GM18498 (cell line): ENCODE data around the gene TIGD1.
A peak's percentile ranks its signal among the peaks of the same experiment; 100 is the strongest.

Experiments
- ATAC-seq: cut with Tn5 transposase; IDR thresholded peaks from one replicate; pipeline ENCODE4 v1.9.1; 2021; ENCODE audit warnings: mild to moderate bottlenecking, moderate library complexity; ENCODE audit not compliant: unreplicated experiment

Gene TIGD1

DNA sequence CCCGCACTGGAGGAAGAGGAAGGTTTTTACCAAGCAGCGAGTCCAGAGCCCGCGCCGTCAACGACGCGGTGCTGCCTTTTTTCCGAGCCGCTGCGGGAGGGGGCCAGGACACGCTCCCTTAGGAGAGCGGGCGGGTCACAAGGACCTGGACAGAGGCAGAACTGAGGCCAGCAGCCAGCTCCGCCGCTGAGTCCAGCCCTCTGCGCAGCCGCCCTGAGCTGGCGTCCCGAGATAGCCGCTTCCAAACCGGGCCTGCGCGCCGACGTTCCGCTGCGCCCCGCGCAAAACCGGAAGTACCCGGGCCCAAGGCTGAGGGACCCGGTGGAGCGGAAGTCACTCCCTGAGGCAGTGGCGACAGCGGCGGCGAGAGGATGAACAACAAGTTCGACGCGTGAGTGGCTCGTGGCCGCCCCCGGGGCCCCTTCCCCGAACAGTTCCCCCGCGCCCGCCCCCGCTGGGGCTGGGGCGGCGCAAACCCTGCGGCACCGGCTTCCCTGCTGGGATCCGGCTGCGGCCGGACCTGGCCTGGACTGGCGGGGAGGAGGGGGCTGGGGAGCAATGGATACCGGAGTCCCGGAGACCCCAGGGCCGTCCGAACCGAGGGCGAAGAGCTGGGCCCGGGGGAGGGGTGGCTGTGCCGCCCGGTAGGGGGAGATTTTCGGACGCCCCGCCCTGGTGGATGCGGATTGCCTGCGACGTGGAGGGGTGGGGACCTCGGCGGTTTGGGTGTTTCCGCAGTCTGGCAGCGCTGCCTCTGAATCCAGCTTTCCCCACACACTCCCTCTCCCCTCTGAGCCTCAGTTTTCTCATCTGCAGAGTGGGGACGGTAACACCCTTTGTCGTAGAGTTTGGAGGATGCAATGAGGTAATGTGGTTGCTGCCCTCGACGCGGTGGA, at the start of gene TIGD1, which contains the start of gene EIF4E2:
Gene TIGD1, minus strand, starts transcription at position 204 of the 896 bp plus-strand sequence. CDS start 675 bp downstream, outside the sequence.
Gene EIF4E2, plus strand, starts transcription at position 336 of the 896 bp plus-strand sequence. Its CDS starts 36 bp downstream, at position 372.
- peak; percentile 94 for ATAC-seq

- ATAC-seq: no peak
These were observed 47.9 kb upstream of the TIGD1 start for GRCh38 chr2:232598293-232598692.

DNA sequence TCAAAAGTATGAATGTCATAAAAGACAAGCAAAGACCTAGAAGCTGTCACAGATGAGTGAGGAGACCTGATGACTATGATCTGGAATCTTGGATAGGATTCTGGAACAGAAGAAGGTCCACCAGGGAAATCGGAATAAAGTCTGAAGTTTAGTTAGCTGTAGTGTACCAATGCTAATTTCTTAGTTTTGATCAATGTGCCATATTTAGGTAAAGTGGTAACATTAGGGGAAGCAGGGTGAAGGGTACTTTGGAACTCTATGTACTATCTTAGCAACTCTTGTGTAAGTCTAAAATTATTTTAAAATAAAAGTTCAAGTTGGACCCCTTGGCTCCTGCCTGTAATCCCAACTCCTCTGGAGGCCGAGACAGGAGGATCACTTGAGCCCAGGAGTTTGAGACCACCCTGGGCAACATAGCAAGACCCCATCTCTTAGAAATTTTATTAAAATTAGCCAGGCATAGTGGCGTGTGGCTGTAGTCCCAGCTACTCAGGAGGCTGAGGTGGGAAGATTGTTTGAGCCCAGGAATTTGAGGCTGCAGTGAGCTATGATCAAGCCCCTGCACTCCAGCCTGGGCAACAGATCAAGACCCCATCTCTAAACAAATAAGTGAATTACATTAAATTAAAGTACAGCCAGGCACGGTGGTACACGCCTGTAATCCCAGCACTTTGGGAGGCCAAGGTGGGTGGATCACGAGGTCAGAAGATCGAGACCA, 47.2 kb upstream of the TIGD1 start:
- ATAC-seq: no peak

GRCh38 chr2:232593982-232594381, 43.6 kb upstream of the TIGD1 start:
- no peak for ATAC-seq

DNA sequence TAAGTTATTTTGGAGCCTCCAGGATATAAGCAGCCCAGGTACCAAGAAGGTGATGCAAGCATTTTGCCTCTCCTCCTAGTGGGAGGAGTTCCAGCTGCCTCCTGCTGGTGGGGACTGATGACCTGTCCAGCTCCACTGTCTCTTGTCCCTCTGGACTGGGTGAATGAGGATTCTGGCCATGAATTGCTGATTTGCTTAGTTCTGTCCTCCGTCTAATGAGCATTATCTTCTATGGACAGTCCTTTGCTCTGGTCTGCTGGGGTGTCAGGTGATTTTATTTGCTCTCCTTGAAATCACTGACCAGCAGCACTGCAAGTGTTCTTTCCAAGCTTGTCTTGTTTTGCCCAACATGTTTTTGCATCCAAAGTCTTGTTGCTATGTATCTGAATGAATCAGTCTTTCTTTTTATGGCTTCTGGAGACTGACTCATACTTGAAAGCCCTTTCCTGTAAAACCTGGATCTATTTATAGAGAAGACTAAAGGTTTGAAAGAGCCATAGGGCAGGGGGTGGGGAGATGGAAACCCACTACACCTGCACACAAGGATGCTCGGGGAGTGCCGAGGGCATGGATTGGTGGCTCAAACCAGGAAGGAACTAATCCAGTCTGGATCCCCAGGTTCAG, 42.5 kb upstream of the TIGD1 start:
- ATAC-seq: no peak

DNA sequence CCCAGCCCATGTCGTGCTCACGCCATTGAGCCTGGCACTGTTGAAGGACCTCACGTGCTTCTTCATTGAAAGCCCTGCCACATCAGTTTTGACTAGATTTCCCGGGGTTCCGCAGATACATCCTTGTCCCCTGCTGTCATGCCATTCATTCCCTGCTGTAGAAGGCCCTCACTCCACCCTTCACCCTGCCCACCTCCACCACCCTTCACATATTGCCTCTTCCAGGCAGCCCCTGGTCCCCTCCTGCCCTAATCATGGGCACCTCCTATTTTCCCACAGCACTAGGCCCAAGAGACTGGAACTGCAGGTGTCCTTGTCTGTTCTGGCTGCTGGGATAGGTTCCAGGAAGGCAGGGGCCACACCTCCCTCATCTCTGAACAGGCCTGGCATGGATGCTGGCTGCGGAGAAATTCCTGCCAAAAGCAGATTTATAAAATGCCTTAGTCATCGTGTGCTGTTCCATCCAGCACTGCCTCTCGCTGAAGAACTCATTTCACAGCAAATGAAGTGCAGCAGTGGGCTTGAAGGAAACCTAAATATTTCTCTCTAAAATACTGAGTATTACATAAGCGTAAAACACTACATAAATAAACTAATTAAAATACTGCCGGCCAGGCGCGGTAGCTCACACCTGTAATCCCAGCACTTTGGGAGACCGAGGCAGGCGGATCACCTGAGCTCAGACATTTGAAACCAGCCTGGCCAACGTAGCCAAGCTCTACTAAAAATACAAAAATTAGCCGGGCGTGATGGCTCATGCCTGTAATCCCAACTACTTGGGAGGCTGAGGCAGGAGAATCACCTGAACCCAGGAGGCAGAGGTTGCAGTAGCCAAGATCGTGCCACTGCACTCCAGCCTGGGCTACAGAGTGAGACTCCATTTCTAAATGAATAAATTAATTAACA, 38.6 kb upstream of the TIGD1 start:
- ATAC-seq: no peak

DNA sequence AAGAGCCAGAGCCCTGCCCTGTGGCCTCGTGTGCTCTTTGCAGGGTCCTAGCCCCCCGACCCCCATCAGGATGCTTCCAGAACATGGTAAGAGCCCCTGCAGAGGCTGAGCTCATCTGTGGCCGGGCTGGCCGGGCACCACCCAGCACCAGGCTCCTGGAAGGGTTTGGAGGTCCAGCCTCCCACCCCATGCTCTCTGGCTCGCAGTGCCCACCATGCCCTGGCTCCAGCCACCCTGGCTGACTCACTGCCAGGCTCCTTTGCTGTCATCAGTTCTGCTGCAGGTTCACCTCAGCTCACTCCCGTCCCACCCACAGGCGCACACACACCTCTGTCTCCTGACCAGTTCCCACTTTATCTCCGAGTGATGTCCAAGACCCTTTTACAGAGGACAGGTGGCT, 37.7 kb upstream of the TIGD1 start:
- ATAC-seq: no peak

DNA sequence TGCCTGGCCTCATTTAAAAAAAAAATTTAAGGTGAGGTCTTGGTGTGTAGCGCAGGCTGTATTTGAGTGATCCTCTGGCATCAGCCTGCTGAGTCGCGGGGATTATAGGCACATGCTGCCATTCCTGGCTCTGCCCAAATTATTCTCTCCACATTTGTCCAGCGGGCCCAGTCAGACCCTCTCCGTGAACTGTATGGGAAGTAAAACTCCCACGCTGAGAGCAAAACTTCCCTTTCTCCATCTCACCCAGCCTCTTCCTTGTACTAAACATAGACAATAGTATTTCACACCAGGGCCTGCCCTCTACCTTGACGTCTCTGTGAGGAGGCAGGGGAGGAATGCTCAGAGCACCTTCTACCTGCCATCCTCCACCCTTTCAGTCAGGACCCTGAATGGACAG, 37.2 kb upstream of the TIGD1 start:
- ATAC-seq: no peak

DNA sequence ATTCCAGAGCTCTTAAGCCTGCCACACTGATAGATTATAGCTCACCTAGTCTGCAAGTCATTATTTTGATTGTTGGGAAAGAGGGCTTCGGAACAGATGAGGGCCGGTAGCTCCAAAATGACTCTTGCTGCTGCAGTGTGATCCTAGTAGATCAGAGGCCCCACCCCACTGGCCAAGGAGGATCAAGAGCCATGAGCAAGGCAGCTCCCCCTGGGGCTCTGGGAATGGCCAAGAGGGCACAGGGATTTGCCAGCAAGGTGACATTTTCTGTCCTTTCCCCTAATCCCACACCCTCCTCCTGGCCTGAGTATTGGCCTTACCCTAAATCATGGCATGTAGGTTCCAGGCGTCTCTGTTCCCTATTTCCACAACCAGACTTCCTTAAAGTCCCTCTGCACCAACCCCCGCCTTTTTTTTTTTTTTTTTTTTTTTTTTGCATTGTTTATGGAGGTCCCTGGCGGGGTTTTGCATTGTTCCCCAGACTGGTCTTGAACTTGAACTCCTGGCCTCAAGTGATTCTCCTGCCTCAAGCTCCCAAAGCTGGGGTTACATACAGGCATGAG, 36.7 kb upstream of the TIGD1 start:
- no peak for ATAC-seq

- ATAC-seq: no peak
These were observed 33.9 kb upstream of the TIGD1 start for GRCh38 chr2:232584238-232584637.

- no peak for ATAC-seq
These were observed 31.4 kb upstream of the TIGD1 start for GRCh38 chr2:232581725-232582124.

- ATAC-seq: no peak
These were observed 30.3 kb upstream of the TIGD1 start for GRCh38 chr2:232580648-232580981.

- no peak for ATAC-seq
These were observed 28.3 kb upstream of the TIGD1 start for GRCh38 chr2:232578626-232579025.

DNA sequence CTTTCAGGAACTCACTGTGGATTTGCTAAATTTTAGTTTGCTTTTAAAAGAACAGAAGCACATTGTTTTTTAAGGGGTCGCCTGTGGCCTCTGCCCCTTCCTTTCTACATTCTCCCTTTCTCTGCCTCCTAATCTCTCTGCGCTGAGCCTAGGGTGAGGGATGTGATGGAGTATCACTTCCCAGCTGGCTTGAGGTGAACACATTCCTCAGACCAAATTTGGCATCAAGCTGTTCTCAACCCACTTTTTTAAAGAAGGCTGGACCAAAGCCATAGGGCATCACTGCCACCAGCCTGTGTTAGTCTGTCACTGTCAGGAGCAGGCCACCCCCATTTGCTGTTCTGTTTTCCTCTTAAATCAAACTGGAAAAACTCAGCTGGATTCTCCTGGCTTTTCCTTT, 27.5 kb upstream of the TIGD1 start:
- ATAC-seq: no peak

GRCh38 chr2:232576995-232577394, 26.6 kb upstream of the TIGD1 start:
- ATAC-seq: no peak

GRCh38 chr2:232575404-232575746, 25.0 kb upstream of the TIGD1 start:
- no peak for ATAC-seq

DNA sequence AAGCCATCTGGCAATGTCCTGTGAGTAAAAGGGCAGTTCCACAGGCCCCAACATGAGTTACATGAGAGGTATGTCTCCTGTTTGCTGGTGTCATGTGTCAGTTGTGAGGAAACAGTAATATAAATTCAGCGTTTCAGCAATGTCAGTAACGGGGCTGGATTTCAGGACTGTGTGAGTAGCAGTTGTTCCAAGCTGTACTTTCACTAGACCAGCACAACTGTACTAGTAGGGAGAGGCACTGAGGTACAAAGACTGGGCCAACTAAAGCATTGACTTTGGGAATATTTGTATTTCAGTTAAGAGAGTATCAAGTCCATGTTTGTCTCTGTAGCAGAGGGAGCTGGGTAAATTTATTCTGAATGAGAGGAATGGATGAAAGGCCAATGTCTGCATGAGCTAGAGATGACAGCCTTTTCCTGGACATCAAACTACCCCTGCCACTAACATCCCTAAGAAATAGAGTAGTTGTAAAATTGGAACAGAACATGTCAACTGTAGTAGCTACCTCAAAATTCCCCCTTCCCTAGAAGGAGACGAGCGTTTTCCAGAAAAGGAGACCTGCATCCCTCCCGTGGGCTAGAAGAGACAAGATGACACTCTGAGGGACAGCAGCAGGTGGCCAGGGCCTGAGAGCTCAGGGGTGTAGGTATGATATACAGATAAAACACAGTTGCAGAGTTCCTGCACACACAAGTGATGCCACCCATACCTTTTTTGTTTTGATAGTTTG, 24.5 kb upstream of the TIGD1 start:
- no peak for ATAC-seq

GRCh38 chr2:232573771-232574435, 23.5 kb upstream of the TIGD1 start:
- no peak for ATAC-seq

- no peak for ATAC-seq
These were observed 22.7 kb upstream of the TIGD1 start for GRCh38 chr2:232573042-232573441.
